Stimulated activated naive B cell treated with anti-CD40 and anti-IgM and Interleukin-4, amounts not matched to agents 10 μg/mL and 1 μg/mL and 100 μg/mL, for 72 hours (primary cell): Measurements from ENCODE around the gene TBC1D19.
"Not testable (repeated sequence)": the region's sequence is repeated elsewhere in the genome, so short reads cannot be mapped to it uniquely, and the experiment has no call there.

Experiments used
- ATAC-seq, 2 donors: fragments of 150-1000 bp; cut with Tn5 transposase; replicated peaks; 2 replicates each; pipeline ENCODE4 v1.10.0; 2021; ENCODE audit warnings: moderate library complexity in 1 of 2
- DNase-seq: peaks from one replicate; pipeline ENCODE4 v3.0.0; 2021
- H3K27ac Mint-ChIP-seq: one replicate; pipeline ENCODE4 v1.8.0; 2022; ENCODE audit warnings: mild to moderate bottlenecking, mixed read lengths
- H3K27me3 Mint-ChIP-seq, 2 donors: one replicate each; pipeline ENCODE4 v1.8.0; 2022; ENCODE audit warnings: mixed read lengths in 2 of 2
- H3K36me3 Mint-ChIP-seq, 2 donors: one replicate each; pipeline ENCODE4 v1.8.0; 2022; ENCODE audit warnings: mixed read lengths in 2 of 2, mild to moderate bottlenecking in 1 of 2
- H3K4me1 Mint-ChIP-seq, 2 donors: one replicate each; pipeline ENCODE4 v1.8.0; 2022; ENCODE audit warnings: mixed read lengths in 2 of 2, mild to moderate bottlenecking in 1 of 2
- H3K4me3 Mint-ChIP-seq, 2 donors: one replicate each; pipeline ENCODE4 v1.8.0; 2022; ENCODE audit warnings: mild to moderate bottlenecking in 2 of 2, mixed read lengths in 2 of 2, moderate library complexity in 1 of 2
- H3K9me3 Mint-ChIP-seq, 2 donors: one replicate each; pipeline ENCODE4 v1.8.0; 2022; ENCODE audit warnings: mixed read lengths in 2 of 2, mild to moderate bottlenecking in 1 of 2

The TBC1D19 gene

DNA sequence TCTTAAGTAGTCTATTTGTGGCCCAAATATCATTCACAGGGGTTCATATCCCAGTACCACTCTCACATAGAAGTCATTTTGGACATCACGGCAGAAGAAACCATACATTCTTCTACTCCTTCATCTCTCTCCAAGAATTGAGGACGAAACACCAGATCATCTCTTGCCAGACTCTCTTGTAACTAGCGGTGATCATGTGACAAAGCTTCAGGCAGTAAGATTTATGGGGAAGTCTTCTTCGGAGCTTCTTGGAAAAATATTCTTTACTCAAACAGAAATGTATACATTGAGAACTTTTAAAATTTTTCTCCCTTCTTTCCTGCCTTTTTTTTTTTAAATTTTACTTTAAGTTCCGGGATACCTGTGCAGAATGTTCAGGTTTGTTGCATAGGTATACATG lies 4.7 kb upstream of the TBC1D19 start:
- peaks cover 8 to 15% of the 10 kb centered on the region in 2 donors for H3K4me1 Mint-ChIP-seq
- no peak overlapping the region for H3K4me3 Mint-ChIP-seq
- no peak overlapping the region for H3K27ac Mint-ChIP-seq
- peaks cover 0 to 8% of the 10 kb centered on the region in 2 donors for H3K27me3 Mint-ChIP-seq
- peaks cover 0 to 2% of the 10 kb centered on the region in 2 donors for H3K9me3 Mint-ChIP-seq
- ATAC-seq, result no peak
- H3K36me3 Mint-ChIP-seq, result no peaks in the 10 kb centered on the region
- no peak for DNase-seq

DNA sequence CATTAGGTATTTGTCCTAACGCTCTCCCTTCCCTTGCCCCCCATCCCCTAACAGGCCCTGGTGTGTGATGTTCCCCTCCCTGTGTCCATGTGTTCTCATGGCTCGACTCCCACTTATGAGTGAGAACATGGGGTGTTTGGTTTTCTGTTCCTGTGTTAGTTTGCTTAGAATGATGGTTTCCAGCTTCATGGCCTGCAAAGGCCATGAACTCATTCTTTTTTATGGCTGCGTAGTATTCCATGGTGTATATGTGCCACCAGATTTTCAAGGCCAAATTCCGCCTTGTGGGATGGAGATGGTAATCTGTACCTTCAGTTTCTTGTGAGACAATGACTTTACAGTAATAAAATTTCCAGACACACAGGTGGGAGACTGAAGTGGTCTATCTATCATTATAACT lies 2.5 kb upstream of the TBC1D19 start:
- not testable (repeated sequence) for H3K9me3 Mint-ChIP-seq, H3K27me3 Mint-ChIP-seq

DNA sequence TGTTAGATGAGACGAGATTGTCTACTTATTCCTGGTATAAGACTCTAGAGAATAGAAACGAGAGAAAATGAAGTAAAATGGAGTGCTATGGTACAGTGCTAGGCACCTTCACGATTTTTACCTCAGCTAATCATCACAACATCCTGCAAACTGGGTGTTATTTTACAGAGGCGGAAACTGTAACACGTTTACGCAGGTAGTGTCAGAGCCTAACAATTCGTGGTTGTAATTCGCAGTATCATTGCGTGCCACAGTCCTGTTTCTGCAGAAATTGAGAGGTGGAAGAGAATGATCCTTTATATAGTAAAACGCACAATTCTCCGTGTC lies 383 bp upstream of the TBC1D19 start:
- no peak for DNase-seq
- H3K4me1 Mint-ChIP-seq, result peaks cover 13 to 32% of the 10 kb centered on the region in 2 donors
- peaks cover 0 to under 1% of the 10 kb centered on the region in 2 donors for H3K27me3 Mint-ChIP-seq
- H3K27ac Mint-ChIP-seq, result peak overlapping the region; percentile 96
- peak; percentile 85 to 89 for ATAC-seq
- peaks cover 2 to 3% of the 10 kb centered on the region in 2 donors for H3K36me3 Mint-ChIP-seq
- peaks cover 0 to 2% of the 10 kb centered on the region in 2 donors for H3K9me3 Mint-ChIP-seq
- H3K4me3 Mint-ChIP-seq, result peak overlapping the region; percentile 95 to 99

More for the DNA sequence above, 2.5 kb upstream of the TBC1D19 start:
- not testable (repeated sequence) for DNase-seq, H3K27ac Mint-ChIP-seq, H3K4me3 Mint-ChIP-seq, ATAC-seq, H3K36me3 Mint-ChIP-seq
- peaks cover 13 to 32% of the 10 kb centered on the region in 2 donors for H3K4me1 Mint-ChIP-seq

DNA sequence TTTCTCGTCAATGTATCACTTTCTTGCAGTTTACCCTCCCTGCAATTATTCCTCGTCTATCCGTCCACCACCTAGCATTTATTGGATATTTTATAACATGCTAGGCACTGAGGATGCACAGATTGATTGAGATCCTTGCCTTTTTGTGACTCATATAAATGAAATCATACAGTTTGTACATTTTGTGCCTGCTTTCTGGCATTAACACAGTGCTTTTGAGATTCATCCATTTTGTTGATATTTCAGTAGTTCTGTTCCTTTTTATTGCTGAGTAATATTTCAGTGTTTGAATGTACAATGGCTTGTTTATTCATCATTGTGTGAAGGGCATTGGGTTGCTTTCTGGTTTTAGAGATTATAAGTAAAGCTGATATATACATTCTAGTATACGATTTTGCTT lies 841 bp downstream of the TBC1D19 start:
- ATAC-seq (no peak), DNase-seq (no peak)
- H3K9me3 Mint-ChIP-seq, result peaks cover 0 to 2% of the 10 kb centered on the region in 2 donors
- H3K27ac Mint-ChIP-seq, result peak overlapping the region; percentile 31
- peak overlapping the region; percentile 95 to 99 for H3K4me3 Mint-ChIP-seq
- peaks cover 2 to 5% of the 10 kb centered on the region in 2 donors for H3K36me3 Mint-ChIP-seq
- no peaks in the 10 kb centered on the region for H3K27me3 Mint-ChIP-seq
- peaks cover 13 to 32% of the 10 kb centered on the region in 2 donors for H3K4me1 Mint-ChIP-seq

DNA sequence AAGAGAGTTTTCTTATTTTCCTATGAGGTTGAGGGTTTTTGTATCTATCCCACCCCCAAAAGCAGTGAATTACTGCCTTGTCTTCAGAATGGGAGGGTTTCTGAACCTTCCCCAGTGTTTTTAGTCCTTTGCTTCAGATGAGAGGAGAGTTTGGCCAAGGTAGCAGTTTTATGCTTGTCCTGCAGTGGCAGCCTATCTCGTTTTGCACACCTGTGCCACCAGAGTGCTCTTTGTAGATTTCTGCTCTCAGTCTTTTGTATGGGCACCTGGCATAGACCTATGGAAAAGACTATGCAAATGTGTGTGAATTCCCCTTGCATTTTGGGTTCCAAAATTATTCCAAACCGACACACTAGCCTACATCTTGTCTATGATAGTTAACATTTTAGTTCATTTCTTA lies 5.8 kb downstream of the TBC1D19 start:
- Mint-ChIP-seq H3K4me3 (no peak overlapping the region), H3K9me3 (peaks cover 0 to 3% of the 10 kb centered on the region in 2 donors), H3K4me1 (peaks cover 3 to 20% of the 10 kb centered on the region in 2 donors), H3K27me3 (no peaks in the 10 kb centered on the region), H3K36me3 (peaks cover 2 to 13% of the 10 kb centered on the region in 2 donors), H3K27ac (no peak overlapping the region)
- DNase-seq, result no peak
- ATAC-seq, result no peak

DNA sequence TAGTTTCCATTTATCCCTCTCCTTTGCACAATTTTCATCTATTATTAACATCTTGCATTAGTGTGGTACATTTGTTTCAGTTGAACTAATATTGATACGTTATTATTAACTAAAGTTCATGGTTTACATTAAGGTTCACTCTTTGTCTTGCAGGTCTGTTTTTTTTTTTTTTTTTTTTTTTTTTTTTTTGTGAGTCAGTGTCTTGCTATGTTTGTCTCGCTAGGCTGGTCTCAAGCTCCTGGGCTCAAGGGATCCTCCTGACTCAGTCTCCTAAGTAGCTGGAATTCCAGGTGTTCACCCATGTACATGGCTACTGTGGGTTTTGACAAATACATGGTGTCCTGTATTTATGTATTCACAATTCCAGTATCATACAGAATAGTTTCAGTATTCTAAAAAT lies 6.8 kb downstream of the TBC1D19 start:
- H3K36me3 Mint-ChIP-seq, result peaks cover 2 to 13% of the 10 kb centered on the region in 2 donors
- H3K27me3 Mint-ChIP-seq, result no peaks in the 10 kb centered on the region
- H3K4me3 Mint-ChIP-seq, result no peak overlapping the region
- peaks cover 0 to 4% of the 10 kb centered on the region in 2 donors for H3K9me3 Mint-ChIP-seq
- DNase-seq, result no peak
- no peak for ATAC-seq
- peaks cover 0 to 11% of the 10 kb centered on the region in 2 donors for H3K4me1 Mint-ChIP-seq
- H3K27ac Mint-ChIP-seq, result no peak overlapping the region

DNA sequence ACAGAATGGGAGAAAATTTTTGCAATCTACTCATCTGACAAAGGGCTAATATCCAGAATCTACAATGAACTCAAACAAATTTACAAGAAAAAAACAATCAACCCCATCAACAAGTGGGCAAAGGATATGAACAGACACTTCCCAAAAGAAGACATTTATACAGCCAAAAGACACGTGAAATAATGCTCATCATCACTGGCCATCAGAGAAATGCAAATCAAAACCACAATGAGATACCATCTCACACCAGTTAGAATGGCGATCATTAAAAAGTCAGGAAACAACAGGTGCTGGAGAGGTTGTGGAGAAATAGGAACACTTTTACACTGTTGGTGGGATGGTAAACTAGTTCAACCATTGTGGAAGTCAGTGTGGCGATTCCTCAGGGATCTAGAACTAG lies 9.7 kb downstream of the TBC1D19 start:
- not testable (repeated sequence) for ATAC-seq, H3K27ac Mint-ChIP-seq, H3K9me3 Mint-ChIP-seq, H3K36me3 Mint-ChIP-seq, DNase-seq, H3K27me3 Mint-ChIP-seq, H3K4me1 Mint-ChIP-seq, H3K4me3 Mint-ChIP-seq

DNA sequence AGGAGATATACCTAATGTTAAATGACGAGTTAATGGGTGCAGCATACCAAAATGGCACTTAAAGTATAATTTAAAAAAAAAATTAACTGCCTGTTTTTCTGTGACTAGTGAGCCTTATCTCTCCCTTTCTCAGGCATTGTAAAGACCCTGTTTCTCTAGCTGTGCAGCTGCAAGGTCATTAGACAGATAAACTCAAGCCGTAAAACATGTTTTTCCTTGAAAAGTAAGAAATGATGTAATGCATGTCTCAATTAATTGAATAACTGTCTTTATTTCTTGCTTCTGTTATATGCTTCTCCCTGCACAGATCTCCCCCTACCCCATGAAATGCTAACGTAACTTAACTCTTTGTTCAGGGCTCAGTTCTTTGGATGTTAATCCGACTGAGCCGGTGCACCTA lies 10.5 kb downstream of the TBC1D19 start:
- H3K36me3 Mint-ChIP-seq, result peaks cover 0 to 7% of the 10 kb centered on the region in 2 donors
- H3K9me3 Mint-ChIP-seq, result peaks cover 0 to 4% of the 10 kb centered on the region in 2 donors
- no peak overlapping the region for H3K27ac Mint-ChIP-seq
- no peaks in the 10 kb centered on the region for H3K27me3 Mint-ChIP-seq
- no peak overlapping the region for H3K4me3 Mint-ChIP-seq
- H3K4me1 Mint-ChIP-seq, result peaks cover 0 to 9% of the 10 kb centered on the region in 2 donors
- no peak for ATAC-seq
- no peak for DNase-seq

DNA sequence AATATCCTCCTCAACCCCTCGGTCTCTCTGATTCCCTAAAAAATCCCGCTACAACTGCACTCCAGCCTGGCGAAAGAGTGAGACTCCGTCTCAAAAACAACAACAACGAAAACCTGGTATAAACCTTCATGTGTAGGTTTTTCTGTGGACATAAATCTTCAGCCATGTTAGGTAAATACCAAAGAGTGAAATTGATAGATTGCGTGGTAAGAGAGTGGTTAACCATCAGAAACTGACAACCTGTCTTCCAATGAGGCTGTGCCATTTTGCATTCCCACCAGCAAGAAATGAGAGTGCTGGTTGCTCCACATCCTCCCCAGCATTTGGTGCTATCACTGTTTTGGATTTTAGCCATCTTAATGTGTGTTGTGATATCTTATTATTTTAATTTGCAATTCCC lies 10.9 kb downstream of the TBC1D19 start:
- Mint-ChIP-seq H3K27me3 (no peaks in the 10 kb centered on the region), H3K4me3 (no peak overlapping the region), H3K36me3 (peaks cover 0 to 7% of the 10 kb centered on the region in 2 donors), H3K4me1 (peaks cover 0 to 9% of the 10 kb centered on the region in 2 donors), H3K27ac (no peak overlapping the region), H3K9me3 (peaks cover 0 to 4% of the 10 kb centered on the region in 2 donors)
- ATAC-seq, result no peak
- DNase-seq, result no peak

DNA sequence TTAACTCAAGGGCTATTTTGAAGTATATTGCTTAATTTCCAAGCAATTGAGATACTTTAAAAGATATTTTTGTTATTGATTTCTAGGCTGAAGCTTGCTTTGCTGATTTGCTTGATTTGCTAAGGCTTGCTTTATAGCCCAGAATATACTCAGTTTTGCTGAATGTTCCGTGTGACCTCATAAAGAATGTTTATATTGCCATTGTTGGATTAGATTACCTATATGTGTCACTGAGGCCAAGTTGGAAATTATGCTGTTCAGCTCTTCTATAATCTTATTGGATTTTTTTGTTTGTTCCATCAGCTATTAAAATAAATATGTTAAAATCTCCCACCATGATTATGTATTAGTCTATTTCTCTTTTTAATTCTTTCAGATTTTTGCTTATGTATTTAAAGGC lies 13.0 kb downstream of the TBC1D19 start:
- H3K4me3 Mint-ChIP-seq, result no peak overlapping the region
- H3K27ac Mint-ChIP-seq, result no peak overlapping the region
- DNase-seq, result no peak
- H3K9me3 Mint-ChIP-seq, result peaks cover 4% of the 10 kb centered on the region in 2 donors
- no peaks in the 10 kb centered on the region for H3K27me3 Mint-ChIP-seq
- H3K36me3 Mint-ChIP-seq, result no peaks in the 10 kb centered on the region
- peaks cover 0 to 2% of the 10 kb centered on the region in 2 donors for H3K4me1 Mint-ChIP-seq
- ATAC-seq, result no peak

DNA sequence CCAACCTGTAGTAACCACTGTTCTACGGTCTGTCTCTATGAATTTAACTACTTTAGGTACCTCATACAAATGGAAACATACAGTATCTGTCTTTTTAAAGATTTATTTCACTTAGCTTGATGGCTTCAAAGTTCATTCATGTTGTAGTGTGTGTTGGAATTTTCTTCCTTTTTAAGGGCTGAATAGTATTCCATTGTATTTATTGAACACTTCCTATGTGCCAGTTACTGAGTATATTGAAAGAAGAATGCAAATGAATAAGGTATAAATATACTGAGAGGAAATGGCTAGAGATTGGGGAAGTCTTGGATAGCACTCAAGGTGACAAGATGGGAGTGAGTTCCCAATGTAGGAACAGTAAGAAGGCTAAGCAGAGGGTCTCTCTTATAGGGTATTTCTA lies 17.3 kb downstream of the TBC1D19 start:
- DNase-seq (no peak), ATAC-seq (no peak)
- peaks cover 0 to 4% of the 10 kb centered on the region in 2 donors for H3K4me1 Mint-ChIP-seq
- no peak overlapping the region for H3K27ac Mint-ChIP-seq
- H3K36me3 Mint-ChIP-seq, result no peaks in the 10 kb centered on the region
- H3K27me3 Mint-ChIP-seq, result no peaks in the 10 kb centered on the region
- H3K4me3 Mint-ChIP-seq, result no peak overlapping the region
- peaks cover 0 to 4% of the 10 kb centered on the region in 2 donors for H3K9me3 Mint-ChIP-seq

DNA sequence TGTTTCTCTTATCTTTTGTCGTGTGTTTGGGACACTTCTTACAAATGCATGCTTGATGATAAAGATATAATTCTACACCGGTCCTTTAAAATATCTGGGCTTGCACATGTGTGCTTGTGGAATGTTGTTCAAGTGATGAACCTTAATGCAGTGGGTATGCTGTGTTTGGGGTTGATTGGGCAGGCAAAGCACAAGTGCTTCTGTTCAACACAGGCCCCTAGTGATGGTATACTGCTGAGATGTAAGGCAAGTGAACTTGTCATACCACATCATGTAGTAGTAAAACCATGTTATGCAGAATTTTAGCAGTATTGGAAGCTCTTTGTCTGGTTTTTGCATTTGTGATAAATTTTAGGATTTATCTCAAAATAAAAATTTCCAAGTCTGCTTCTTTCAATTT lies 23.9 kb downstream of the TBC1D19 start:
- Mint-ChIP-seq H3K9me3 (peaks cover 0 to 3% of the 10 kb centered on the region in 2 donors), H3K4me1 (peaks cover 10 to 18% of the 10 kb centered on the region in 2 donors), H3K27ac (no peak overlapping the region), H3K4me3 (no peak overlapping the region), H3K27me3 (no peaks in the 10 kb centered on the region), H3K36me3 (no peaks in the 10 kb centered on the region)
- ATAC-seq (no peak), DNase-seq (no peak)

DNA sequence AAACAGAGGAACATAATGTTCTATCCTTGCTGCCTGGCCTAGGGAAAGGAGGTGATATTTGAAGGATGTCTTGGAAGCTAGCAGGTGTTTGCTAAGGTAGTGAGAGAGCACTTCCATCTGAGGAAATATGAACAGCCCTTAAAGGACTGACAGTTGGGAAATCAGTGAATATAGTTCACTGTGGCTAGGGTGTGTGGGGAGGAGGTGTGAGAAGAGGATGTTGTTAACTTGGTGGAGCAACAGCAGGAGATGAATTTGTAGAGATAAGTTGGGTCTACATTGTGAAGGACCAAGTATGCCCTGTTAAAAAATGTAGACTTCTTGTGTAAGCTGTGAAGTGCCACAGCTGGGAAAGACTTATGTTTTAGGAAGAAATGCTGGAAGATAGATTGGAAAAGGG lies 25.5 kb downstream of the TBC1D19 start:
- no peaks in the 10 kb centered on the region for H3K36me3 Mint-ChIP-seq
- no peak overlapping the region for H3K4me3 Mint-ChIP-seq
- peaks cover 8 to 18% of the 10 kb centered on the region in 2 donors for H3K4me1 Mint-ChIP-seq
- H3K27ac Mint-ChIP-seq, result no peak overlapping the region
- H3K9me3 Mint-ChIP-seq, result peaks cover 0 to 3% of the 10 kb centered on the region in 2 donors
- no peaks in the 10 kb centered on the region for H3K27me3 Mint-ChIP-seq
- no peak for DNase-seq
- ATAC-seq, result no peak

DNA sequence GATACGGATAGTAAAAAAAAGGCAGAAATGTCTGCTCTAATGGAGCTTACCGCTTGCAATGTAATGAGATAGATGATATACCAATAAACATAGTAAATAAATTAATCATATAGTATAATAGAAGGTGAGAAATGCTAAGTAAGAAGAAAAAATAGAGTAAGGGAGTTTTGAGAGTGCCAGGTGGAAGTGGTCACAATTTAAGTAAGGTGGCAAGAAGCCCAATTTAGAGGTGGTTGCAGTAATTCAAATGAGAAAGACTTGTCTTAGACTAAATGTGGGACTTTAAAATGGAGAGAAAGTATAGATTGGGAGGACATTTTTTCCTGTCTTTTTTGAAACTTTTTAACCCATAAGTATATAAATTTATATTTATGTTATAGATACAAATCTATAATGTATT lies 26.0 kb downstream of the TBC1D19 start:
- Mint-ChIP-seq H3K27ac (no peak overlapping the region), H3K9me3 (peaks cover 0 to 3% of the 10 kb centered on the region in 2 donors)

DNA sequence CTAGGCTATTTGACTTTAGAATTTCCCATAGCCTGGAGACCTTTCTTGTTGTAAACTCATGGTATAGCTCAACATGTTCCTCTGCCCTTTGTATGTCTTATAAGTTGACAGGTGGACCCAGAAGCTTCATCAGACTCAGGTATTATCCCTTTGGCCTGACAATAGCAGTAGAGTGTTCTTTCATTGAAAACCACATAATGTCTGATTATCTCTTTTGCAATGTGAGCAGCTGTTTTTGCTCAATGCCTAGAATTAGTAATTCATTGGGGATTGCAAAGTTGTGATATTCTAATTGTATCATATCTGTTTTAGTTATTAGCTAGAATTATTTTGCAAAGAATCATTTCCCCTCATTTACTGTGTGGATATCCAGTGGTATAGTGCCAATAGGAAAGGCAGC lies 27.5 kb downstream of the TBC1D19 start:
- peaks cover 0 to 3% of the 10 kb centered on the region in 2 donors for H3K9me3 Mint-ChIP-seq
- H3K27me3 Mint-ChIP-seq, result no peaks in the 10 kb centered on the region
- no peak overlapping the region for H3K4me3 Mint-ChIP-seq
- no peak for DNase-seq
- H3K36me3 Mint-ChIP-seq, result peaks cover 2 to 3% of the 10 kb centered on the region in 2 donors
- H3K4me1 Mint-ChIP-seq, result peaks cover 8 to 18% of the 10 kb centered on the region in 2 donors
- no peak for ATAC-seq
- no peak overlapping the region for H3K27ac Mint-ChIP-seq

More for the DNA sequence above, 26.0 kb downstream of the TBC1D19 start:
- Mint-ChIP-seq H3K4me1 (peaks cover 8 to 18% of the 10 kb centered on the region in 2 donors), H3K36me3 (no peaks in the 10 kb centered on the region), H3K27me3 (no peaks in the 10 kb centered on the region), H3K4me3 (no peak overlapping the region)
- no peak for DNase-seq
- no peak for ATAC-seq

DNA sequence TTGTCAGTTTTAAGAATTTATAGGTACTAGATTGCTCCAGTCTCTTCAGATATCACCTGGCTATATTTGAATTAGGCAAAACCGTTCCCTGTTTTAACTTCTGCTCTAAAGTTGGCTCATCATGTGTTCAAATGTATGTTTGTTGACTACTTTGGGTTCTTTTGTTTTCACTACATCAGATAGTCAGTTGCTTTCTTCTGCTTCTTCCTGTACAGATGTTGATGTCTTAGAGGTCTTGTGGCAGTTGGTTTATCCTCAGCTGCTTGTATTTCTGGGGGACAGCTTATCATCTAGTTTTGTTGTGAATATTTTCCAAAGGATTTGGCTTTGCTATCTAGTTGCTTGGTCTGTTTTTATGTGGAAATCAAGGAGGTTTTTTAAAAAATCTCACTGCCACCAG lies 28.0 kb downstream of the TBC1D19 start:
- H3K9me3 Mint-ChIP-seq, result peaks cover 0 to 3% of the 10 kb centered on the region in 2 donors
- no peak overlapping the region for H3K4me3 Mint-ChIP-seq
- ATAC-seq (no peak), DNase-seq (no peak)
- peaks cover 8 to 18% of the 10 kb centered on the region in 2 donors for H3K4me1 Mint-ChIP-seq
- H3K27me3 Mint-ChIP-seq, result no peaks in the 10 kb centered on the region
- peaks cover 2 to 3% of the 10 kb centered on the region in 2 donors for H3K36me3 Mint-ChIP-seq
- no peak overlapping the region for H3K27ac Mint-ChIP-seq
